HUDEP-2 (cell line): ENCODE results near the gene ADARB2.

Source experiments
- DNase-seq, 76 experiments: peaks; one replicate each; lab custom pipeline; 2025; ENCODE audit not compliant: unreplicated experiment in 76 of 76; lab: John Stamatoyannopoulos, UW

Gene ADARB2

DNA sequence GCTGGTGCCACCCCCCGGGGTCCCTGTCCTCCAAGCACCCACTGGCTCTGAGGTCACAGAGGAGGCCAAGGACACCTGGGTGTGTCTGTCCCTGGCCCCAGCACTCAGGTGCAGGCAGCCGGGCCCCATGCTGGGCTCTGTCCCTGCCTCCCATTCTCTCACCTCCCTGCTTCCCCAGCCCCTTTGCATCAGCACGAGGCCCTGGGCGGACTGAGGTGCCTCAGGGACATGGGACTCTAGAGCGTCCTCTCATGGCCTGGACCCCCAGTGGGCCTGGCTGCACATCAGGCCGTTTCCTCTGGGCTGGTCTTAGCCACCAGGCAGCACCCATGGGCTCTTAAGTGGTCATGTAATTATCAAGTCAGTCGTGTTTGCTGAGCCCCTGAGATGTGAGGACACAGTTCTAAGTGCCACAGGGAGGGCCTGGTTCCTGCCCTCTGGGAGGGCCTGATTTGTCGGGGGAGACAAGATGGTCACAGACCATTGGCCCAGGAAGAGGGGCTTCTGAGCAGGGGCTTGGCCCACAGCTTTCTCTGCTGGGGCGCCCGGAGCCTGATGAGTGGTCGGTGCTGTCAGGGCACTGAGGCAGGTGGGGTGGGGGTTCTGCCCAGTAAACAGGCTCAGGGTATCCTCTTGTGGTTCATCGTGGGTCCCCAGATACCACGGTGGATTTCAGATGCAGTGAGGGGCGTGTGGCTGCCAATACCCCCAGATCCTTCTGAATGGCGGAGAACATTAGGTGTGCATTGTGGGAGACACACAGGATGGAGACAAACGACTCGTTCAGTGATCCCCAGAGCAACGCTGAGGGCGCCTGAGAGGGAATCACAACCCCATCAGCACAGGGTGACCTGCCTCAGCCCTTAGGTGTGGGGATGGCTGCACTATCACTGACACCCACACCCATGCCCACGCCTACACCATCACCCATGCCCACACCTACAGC is 528.7 kb downstream of the ADARB2 start:
- no peak for DNase-seq

DNA sequence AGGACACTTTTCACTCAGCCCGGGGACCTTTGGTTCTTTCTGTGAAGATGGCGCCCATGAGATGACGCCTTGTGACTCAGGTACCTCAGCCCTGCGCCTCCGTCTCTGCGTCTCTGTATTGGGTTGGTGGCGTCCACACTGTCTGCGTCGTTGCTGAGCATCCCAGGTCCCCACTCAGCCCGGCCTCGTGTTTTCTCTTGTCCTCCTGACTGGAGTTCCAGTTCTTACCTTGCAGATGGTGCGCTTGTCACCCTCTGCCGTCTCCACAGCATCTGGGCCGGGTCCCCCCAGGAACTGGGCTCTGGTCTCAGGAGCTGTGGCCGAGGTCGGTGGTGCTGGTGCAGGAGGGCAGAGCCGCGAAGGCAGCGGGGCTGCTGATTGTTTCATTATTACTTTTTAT is 530.7 kb downstream of the ADARB2 start:
- DNase-seq = no peak

DNA sequence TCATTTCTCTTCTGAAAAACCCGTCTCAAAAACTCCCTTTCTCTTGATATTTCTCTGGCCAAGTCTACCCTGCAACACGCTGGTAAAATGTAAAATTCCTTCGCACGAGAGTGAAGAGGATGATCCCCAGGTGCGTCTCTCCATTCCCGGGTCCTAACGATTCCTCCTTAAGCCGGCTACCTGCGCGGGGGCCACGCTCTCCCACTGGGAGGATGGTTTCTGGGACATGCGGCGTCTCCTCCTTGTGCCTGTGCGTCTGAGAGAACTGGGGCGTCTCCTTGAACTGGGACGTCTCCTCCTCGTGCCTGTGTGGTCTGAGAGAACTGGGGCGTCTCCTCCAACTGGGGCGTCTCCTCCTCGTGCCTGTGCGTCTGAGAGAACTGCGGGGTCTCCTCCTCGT is 531.2 kb downstream of the ADARB2 start:
- DNase-seq = no peak

DNA sequence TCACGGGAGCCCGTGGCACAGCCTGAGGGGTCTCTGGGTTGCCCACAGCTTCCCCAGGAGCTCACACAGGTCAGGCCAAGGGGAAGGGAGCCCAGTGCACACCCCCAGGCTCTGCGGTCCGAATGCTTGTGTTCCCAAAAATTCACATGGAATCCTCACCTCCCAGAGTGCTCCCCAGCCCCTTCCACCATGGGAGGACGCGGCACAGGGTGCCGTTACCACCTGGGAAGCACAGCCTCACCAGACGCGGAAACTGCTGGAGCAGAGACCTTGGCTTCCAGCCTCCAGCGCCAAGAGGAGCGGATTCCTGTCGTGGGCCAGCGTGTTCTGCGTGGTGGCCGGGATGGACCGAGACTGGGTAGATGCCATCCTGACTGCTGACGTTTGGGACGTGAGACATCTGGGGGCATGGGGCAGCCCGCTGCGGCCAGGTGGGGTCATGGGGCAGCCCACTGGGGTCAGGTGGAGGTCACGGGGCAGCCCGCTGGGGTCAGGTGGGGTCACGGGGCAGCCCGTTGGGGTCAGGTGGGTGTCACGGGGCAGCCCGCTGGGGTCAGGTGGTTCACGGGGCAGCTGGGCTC is 531.8 kb downstream of the ADARB2 start:
- DNase-seq = no peak

DNA sequence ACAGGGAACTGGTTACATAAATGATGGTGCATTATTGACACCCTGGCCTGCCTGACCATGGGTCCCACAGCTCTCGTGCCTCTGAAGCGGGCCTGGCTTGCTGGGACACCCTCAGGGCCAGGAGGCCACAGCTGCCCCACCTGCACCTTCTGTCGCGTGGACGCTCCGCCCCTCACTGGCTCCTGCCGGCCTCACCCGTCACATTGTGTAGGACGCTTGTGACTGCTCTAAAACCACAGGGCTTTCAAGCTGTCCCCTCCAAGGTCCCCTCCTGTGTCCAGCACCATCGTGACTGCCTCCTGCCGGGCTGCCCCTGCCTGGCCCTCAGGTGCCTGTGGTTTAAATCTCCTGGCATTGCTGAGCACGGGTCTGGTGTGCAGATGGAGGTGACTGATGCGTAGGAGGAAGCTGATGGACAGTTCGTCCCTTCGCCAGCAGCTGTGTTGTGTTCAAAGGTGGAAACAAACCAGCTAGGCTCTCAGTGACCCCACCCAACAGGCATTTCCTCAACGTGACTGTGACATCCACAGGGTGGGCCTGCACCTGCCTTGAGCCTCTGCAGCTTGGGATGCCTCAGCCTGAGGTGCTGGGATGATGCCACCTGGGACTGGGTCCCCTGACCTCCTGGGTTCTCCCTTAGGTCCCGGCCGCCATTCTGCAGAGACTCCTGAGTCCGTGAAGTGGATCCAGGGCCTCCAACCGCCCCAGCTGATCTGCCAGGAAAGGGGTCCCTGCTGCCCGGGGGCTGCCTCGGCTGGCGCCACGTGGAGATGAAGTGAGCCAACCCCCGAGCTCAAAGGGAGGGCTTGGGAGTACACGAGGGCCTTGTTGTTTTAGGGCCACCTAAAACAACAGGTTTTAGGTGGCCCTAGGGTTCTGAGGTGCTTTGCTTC is 532.6 kb downstream of the ADARB2 start:
- no peak for DNase-seq

DNA sequence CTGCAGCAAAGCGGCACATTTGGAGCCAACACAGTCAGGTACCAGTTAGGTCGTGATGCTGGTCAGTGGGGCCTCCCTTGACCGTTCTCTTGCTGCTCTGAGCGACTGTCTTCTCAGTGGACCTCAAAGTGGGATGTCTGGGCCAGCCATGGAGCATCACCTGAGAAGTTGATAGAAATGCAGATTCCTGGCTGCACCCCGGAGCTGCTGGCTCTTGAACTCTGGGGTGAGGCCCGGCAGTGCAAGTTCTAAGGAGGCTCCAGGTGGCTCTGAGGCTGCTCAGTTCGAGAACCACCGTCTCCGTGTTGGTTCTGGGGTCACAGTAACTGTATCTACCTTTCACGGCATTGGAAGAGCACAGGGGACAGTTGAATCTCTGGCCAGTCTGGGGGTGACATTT is 533.6 kb downstream of the ADARB2 start:
- no peak for DNase-seq

DNA sequence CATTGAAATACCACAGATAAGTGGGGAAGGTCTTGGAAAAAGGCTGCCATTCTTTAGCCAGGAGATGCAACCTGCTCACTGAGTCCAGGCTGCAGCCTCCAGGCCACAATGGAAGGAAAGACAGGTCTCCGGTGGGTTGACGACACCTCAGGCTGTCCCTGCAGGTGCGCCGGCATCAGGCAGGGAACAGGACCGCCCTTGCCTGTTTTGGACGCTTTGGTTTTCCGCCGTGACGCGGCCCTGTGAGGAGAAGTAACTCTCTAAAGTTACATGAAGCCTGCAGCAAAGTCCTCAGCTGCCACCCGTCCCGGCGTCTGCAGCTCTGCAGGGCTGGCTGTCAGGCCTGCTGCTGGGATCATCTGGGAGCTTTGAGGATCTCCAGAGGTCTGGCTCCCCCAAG is 534.1 kb downstream of the ADARB2 start:
- no peak for DNase-seq

DNA sequence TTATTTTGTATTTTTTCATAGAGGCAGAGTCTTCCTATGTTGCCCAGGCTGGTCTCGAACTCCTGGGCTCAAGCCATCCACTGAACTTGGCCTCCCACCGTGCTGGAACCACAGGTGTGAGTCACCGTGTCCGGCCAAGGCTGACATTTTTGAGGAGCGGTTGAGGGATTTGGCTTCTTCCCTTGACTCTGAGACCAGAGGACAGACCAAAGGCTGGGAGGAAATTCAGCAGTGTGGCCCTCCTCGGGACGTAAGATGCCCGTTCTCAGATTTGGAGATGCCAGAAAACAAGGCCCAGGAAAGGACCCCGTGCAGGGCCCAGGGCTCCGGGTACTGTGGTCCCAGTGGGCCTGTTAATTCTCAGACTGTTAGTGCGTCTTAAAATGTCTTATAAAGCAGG is 535.0 kb downstream of the ADARB2 start:
- DNase-seq = no peak

DNA sequence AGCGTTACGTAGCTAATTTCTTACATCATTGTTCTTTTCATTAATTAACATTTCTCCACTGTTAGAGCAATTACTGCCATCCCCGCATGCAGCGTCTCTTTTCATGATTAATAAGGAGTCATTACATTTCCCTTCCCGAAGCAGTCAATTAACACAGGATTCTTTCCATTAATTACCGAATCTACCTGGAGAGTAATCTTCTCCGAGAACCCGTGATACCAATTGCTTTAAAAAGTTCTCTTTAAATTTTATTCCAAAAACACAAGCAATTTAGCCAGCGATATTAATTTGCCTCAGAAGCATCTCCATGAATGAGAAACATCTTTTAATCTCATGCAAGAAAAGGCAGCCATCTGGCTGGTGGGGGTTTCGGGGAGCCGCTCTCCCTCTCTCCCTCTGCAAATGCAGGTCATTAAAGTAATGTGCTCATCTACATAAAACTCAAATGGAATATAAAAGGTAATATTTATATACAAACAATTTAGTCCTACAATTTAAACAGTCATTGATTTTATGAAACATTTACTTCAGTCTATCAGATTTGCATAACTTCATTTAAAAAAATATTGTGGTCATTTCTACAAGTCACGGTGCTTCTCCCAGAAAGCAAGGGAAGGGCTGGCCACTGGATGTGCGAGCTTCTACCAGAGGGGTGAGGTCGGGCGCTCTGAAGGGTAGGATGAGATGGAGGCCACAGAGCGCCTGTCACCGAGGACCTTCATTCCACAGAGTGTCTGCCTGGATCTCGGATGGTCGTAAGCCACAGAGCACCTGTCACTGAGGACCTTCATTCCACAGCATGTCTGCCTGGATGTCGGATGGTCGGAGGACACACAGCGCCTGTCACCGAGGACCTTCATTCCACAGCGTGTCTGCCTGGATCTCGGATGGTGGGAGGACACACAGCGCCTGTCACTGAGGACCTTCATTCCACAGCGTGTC is 536.2 kb downstream of the ADARB2 start:
- no peak for DNase-seq

DNA sequence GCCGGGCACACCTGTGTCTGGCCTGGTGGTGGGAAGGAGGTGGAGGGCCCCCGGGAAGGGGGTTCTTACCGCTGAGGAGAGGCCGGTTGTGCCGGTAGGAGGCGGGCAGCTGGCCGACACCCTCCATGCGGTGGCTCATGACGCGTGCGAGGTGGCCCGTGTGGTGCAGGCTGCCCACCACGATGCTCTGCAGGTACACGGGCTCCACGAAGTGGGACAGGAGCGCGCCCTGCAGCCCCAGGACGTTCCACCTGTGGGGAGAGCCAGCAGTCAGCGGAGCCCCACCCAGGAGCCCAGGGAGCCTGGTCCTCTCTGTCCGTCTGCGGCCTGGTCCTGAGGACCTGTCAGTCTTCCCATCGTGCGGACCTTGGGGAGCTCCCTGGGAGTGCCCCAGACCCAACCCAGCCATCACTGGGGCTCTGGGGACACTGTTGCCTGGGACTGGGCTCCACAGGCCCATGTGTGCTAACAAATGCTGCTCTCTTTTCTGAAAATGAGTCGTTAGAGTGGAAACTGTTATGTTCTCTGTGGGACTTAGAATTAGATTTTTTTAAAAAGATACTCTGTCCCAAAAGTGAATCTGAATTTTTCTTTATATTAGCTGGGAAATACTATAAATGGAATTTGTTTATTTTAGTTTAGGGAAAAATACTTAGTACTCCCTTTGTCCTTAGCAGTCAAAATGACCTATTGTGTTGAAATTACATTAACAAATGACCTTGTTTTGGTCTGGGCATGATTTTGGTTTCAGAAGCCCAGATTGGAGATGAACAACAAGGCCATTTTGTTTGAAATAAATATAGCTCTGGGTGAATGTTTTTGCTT is 537.2 kb downstream of the ADARB2 start:
- no peak for DNase-seq

DNA sequence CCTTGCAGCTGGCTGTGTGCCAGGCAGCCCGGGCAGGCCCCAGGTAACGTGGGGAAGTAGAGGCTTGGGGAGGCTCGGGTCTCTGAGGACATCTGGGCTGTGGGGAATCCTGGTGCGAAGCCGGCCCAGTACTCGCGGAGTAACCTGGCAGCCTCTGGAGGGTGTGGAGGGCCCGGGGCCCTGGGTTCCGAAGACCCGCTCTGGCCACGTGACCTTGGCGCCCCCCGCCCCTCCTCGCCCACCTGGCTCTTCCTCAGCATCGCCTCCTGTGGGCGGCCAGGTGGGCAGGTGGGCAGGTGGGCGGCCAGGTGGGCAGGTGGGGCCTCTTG is 538.0 kb downstream of the ADARB2 start:
- no peak for DNase-seq

DNA sequence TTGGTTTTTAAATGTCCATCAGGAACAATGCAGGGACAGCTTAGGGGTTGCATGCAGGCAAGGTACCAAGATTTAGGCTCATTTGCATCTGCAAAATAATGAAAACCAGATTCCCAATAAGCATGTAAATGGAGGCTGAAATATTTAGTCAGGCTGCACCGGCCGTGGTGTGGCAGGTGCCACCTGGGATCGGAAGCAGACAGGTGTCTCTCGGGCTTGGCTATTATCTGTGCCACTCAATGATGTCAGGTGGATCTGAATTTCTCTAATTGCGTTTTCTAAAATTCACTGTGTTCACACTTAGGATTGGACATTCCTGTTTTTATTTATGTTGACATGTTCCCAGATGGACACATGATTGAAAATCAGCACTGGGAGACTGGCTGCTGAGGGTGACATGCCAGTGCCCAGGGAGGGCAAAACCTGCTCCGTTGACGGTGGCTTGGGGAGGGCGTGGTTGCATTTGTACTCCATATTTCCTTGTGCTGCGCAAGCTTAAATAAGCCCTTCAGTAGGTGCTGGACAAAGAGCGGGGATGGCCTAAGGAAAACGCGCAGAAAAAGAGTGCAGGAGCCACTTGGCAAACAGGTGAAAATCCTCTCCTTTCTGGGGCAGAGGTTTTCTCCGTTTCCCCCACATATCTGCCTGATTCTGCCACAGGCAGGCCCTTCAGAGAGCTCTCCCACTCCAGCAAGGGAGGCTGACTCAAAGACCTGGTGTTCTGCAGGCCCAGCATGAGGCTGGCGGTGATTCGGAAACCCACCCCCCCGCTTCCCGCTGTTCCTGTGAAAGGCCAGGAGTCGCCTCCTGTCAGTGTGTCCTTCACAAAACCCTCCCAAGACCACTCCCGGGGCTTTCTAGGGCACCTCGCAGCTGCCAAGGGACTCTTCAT is 538.6 kb downstream of the ADARB2 start:
- no peak for DNase-seq

DNA sequence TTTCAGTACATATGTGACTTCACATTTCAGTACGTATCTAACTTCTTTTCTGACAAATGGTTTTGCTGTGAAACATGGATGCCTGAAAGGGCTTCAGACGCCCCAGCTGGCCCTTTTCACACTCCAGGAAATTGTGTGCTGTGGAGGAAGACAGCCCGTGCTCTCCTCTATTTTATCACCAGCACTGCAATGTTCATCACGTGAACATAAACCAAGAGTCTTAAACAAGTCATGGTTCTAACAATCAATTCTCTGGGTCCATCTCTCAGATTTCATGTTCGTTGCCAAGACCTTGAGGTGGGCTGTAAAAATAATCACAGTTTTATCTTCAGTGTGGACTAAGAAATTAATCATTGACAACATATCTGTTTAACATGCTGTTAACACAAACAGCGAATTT is 539.9 kb downstream of the ADARB2 start:
- no peak for DNase-seq

DNA sequence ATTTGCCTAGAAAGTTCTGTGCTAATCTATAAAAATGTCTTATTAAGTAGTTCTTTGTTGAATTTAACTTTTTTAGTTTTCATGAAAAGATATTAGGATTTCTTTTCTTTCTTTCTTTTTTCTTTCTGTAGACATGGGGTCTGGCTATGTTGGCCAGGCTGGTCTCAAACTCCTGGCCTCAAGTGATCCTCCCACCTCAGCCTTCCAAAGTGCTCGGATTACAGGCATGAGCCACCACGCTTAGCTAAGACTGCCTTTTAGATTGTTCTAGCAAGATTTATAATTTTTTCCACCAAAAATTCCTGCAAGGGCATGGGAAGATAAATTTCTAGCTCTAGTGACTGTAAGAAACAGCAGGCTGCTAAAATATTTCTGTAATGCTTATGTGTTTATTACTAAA is 540.7 kb downstream of the ADARB2 start:
- no peak for DNase-seq

DNA sequence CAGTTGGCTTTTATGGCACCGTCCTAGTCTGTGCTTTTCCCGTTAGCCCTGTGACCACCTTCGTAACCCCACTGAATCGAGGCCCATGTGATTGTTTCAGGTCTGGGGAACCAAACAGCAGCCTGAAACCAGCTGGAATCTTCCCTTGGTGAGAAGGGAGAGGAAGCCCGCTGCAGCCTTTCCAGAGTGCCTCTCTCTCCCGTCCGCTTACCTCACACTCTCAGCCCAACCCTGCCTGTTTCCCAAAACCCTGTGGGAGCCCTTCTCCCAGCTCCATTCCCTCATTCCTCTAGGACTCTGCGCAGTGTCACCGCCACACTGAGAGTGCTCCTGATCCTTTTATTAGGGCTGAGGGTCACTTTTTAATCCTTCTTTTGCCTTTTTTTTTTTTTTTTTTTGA is 541.5 kb downstream of the ADARB2 start:
- DNase-seq = no peak

DNA sequence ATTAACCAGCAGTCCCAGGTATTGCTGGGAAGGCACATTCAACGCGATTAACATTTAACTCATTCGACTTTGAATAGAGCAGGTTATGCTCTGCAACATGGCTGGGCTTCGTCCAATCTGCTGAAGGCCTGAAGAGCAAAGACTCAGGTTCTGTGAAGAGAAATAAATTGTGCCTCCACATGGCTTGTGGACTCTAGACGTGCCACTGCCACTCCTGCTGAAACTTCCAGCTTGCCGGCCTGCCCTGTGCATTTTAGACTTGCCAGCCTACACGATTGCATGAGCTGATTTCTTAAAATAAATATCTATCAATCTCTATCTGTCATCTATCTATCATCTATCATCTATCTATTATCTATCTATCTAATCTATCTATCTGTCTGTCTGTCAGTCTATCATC is 543.2 kb downstream of the ADARB2 start:
- no peak for DNase-seq

DNA sequence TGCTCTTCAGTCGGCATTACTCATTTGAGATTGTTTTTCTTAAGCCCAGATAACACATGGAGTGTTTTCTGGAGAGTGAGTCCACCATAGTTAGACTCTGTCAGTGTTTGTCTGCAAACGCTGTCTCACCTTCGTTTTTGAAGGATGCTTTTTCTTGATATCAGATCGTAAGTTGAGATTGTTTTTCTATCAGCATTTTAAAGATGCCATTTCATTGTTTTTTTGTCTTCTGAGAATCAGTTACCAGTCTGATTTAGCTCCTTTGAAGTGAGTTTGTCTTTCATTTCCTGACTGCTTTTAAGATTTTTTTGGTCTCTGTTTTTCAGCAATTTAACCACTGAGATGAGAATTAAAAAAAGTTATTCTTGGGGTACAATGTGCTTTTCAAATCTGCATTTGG is 543.8 kb downstream of the ADARB2 start:
- DNase-seq = no peak

DNA sequence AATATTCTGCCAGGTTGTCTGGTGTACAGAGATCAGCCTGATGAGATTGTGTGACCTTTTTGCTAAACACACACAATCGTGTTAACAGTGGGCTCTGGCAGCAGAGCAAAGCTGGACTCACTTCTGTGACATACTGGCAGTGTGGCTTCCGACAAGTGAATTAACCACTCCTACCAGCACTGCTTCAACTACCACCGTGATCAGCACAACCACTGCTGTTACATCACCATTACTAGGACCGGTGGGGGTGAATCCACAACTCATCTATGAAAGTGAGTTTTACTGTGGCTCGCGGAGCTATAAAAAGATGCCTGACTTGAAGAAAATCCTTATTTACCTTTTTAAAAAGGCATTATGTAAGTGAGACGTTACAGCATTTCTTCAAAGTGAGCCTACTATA is 545.6 kb downstream of the ADARB2 start:
- no peak for DNase-seq
